SW 1271 (cell line): Measurements from ENCODE around the gene SSUH2.

ENCODE experiments used
- DNase-seq, 2 experiments: peaks; one replicate each; lab custom pipeline; 2025; lab: John Stamatoyannopoulos, UW

The SSUH2 gene

DNA sequence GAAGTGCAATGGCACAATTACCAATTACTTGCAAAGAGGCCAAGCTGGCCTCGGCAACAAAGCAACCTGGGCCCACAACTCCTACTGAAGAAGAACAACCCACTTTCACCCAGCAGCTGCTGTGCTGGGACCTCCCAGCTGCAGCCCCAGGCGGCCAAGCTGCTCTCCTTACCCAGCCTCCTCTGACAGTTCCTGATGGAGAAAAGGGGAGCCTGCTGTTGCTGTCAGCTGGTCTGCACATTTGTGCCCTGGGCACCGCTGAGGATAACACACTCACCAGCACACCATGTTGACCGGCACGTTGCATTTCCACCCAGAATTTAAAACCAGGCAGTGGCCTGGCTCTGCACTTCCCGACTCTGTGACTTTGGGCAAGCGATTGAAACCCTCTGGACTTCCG is 33.6 kb downstream of the SSUH2 start:
- no peak for DNase-seq

DNA sequence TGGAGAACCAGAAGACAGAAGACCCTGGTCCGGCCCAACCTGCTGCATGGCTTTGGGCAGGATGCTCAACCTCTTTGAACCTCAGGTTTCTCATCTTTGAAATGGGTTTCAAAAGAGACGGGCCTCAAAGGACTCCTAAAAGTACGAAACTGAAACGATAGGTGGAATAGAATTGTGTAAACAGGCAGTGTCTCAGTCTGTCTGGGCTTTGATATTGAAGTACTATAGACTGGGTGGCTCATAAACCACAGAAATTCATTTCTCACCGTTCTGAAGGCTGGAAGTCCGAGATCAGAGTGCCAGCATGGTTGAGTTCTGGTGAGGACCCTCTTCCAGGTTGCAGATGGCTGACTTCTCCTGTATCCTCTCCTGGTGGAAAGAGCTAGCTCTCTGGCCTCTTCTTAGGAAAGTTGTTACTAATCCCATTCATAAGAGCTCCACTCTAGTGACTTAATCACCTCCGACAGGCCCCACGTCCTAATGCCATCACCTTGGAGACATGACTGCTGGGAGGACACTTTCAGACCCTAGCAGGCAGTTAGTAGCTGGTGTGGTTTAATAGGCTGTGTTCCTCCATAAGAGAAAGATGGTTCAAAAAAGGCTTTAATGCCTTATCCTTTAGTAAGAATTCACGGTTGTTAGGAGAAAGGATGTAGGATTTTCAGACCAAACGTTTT is 35.7 kb downstream of the SSUH2 start:
- no peak for DNase-seq

DNA sequence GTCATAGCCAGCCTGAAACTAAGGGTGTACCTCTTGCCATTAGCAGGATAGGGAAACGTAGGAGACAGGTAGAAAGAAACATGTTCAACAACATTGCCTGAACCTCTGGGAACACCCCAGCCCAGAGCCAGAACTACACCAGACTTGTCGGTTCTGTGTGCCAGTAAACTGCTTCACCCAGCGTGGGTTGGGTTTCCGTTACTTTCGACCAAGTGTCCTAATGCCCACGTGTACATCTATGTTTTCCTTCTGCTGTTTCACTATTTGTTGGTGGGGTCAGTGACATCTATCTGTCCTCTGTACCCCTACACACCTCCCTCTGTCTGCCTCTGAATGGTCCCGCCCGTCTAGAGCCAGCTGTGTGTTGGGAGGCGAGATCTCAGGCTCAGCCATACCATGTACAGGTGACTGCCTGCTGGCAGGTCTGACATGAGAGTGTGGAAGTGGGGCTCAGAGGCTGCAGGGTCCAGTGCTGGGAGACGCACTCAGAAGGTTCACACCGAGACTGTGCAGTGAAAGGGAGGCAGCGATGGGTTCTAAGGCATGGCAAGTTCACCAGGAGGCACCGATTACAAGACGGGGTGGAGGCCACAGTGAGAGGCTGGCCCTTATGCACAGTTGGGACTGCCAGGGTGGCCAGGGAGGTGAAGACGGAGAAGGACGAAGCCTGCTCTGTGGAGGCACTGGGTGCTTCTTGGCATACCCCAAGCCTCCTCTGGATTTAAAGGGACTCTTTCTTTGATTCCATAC is 36.4 kb downstream of the SSUH2 start:
- DNase-seq = no peak

DNA sequence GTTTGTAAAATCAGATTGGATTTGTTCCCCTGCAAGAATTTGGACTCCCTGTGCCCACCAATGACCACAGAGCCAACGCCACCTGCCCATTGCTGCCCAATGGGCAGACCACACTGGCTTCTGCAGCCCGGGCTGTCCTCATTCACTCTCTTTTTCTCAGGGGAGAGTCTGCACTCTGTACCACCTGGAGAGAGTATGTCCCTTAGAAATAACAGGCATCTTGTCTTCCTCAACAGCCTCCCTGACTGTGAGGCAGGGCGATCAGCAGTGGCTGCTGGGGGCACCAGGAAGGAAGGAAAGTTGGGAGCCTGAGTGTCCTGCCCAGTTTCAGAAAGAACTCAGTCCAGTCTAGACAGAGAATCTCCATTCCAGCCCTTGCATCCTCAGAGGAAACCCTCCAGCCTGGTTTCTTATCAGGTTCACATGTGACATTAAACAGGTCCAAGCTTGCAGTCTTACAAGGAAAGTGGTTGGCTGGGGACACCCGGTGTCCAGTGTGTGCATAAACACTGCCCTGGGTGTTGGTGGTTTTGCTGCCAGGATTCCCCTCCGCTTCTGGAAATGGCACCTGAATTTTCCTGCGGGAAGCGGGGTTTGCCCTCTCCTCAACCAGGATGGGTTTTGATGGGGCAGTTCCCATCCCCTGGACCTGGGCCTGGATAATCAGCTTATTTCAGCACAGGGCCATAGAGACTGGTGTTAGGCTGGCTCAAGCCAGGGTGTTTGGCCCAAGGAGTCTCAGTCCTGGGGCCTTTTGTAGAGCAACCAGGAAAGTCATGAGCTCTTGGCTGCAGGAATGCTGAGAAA is 37.2 kb downstream of the SSUH2 start:
- DNase-seq = no peak

DNA sequence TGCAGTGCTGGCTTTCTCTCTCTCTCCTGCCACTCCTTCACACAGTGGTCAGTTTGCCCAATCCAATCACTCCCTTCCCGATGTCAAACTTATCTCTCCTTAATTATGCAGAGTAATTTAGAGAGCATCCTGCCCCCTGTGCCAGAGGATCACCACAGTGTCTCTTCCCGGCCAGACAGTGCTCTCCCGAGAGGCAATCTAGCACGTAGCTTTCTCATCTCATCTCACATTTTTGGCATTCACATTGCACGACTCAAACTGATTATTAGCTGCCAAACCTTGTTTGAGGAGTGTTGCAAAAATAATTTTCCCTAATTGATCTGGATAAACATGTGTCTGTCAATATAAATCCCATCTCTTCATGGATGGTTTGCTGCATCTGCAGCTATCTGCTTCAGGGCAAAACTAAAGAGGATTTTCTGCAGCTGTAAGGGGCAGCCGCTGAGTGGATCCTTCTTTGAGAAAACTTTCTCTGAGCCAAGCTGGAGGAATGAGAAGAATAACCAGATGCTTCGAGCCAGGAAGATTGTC is 37.8 kb downstream of the SSUH2 start:
- no peak for DNase-seq

DNA sequence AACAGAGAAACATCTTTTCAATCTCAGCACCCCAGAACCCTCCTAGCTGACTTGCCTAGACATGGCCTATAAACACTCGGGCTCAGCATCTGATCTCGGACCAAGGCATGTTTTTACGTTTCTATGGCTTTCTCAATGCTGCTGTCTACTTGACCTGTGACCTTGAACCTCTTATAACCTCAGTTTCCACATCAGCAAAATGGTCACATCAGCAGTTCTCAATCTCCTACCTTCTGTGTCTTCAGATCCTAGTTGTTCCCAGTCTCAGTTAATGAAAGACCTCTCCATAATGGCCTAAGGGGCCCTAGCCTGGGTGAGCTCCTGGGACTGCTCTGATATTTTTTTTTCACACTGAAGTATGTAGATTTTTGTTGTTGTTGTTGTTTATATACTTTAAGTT is 39.6 kb downstream of the SSUH2 start:
- no peak for DNase-seq

DNA sequence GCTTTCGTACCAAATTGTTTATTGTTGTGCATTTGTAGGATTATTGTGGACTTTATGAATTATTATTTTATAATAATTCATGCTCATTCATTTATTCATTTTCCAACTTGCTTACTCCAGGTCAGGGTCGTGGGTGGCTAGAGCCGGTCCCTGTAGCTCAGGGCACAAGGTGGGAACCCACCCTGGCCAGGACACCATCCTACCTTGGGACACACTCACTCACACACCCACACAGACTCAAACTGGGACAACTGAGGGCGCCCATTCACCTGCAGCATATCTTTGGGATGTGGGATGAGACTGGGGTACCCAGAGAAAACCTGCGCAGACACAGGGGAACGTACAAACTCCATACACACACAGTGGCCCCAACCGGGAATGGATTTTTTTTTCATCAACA is 40.6 kb downstream of the SSUH2 start:
- DNase-seq = no peak

DNA sequence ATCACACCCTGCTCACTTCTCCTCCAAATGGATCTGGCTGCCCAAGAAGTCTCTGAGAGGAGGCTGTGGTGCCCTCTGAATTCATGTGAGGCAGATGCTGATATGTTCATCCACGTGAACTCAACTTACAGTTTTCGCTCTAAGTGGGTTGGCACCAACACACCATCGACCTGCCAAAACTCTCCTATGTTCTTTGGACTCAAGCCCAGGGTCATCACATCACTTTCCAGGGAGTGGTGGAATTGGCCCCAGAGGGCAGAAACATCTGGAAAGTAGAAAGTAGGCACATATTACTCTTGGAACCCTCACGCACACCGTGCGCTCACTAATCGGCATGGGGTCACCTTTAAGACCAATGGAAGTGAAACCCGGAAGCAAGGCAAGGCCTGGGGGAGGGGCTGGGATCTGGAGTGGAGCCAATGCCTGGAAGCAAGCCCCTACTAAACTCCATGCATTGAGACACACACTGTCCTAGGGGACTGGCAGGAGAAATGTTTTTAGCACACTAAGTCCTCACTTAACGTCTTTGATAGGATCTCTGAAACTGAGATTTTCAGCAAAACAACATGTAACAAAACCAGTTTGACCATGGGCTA is 41.4 kb downstream of the SSUH2 start:
- DNase-seq = no peak

DNA sequence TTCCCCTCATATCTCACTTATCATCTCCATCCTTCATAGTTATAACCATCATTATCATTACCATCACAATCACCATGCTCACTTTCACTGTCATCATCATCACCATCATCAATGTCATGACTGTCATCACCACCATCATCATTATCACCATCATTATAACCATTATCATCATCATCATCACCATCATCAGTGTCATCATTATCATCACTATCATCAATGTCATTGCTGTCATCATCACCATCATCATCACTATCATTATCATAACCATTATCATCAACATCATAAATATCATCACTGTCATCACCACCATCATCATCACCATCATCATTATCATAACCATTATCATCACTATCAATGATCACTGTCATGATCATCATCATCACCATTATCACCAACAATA is 44.1 kb downstream of the SSUH2 start:
- no peak for DNase-seq

DNA sequence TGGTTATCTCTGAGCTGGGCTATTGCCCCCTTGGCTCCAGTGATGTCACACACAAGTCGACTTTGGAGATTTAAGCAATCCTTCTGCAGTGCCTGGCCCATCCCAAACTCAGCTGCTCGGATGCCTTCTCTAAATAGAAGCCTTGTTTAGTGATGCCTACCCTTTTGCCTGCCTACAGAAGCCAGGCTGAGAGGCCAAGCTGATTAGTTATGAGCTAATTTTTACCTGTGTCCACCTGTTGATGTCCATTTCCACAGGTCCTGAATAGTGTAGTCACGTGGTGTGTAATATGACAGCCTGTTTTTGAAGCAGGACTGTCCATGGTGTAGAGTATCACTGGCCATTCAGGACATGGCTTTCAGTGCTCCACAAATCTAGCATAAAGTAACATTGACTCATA is 45.5 kb downstream of the SSUH2 start:
- no peak for DNase-seq

DNA sequence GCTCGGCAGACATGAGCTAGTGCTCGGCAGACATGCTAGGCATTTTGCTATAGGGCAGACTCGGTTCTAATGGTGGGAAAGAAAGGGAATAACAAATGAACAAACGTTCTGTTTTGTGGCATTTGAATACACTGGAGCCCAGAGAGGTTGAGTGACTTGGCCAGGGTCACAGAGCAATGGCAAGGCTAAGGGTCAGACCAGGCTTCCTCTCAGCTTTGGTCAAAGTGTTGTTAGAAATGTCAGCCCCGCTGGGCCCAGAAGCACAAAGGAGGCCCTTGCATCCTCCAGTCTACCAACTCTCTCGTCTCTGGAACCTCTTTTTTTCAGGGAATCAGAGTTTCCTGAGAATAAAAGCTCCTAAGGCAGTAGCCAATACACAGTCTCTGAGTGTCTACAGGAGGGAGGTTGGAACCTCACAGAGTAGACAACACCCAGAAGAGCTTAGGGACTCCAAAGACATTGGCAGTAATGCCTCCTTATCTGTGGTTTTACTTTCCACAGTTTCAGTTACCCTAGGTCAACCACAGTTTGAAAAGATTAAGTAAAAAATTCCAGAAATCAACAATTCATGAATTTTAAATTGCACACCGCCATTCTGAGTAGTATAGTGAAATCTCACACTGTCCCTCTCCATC is 47.3 kb downstream of the SSUH2 start:
- no peak for DNase-seq

DNA sequence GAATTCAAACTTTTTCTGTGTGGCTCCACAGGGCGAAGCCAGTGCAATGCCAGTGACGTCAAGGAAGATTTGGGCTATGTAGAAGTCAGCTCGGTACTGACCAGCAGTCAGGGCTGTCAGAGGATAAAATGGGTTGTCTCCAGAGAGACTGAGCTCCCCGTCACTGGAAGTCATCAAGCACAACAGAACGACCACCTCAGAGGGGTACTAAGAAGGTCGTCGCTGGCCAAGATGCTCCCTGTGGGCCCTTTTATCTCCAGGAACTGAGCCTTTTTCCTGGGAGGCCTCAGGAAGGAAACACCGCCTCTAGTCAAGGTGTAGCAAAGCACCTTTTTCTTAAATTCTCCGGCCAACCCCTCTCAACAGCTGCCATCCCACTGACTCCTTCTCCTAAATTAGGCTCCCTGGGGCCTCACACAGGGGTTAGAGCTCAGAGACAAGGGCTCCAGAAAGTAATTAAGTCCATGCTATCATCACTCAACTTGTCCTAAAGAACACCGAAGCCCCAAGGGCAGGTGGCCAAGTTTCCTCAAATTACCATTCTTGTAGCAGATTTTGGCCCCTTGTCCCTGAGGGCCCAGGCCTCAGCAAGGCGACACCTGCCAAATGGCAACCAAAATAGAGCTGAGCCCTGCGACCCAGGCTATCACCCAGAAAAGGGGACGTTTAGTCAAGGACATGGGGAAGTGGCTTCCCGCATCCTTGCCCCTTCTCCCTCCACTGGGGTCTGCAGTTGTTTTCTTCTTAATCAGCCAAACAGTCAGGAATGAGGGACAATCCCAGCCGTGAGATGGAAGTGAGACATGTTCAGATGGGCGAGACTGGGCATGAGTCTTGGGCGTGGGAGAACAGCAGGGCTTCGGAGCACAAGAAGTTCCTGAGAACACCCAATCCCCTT is 48.0 kb downstream of the SSUH2 start:
- DNase-seq = no peak

DNA sequence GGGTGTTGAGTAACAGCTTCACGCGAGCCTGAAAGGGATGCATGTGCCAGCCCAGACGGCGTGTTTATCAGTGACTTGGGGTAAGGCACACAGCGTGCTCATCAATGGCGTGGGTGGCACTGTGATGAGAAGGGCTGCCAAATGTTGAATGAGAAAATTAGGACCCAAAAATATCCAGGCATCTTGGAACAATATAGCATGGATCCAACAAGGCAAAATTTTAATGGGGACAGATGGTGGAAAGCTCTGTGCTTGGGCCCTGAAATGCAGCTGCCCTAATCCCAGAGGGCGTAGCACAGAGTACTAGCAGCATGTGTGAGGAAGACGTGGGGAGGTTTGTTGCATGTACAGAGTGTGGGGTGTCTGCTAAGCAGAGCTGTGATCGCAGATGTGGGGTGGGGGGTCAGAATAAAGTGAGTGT is 48.9 kb downstream of the SSUH2 start:
- DNase-seq = no peak

DNA sequence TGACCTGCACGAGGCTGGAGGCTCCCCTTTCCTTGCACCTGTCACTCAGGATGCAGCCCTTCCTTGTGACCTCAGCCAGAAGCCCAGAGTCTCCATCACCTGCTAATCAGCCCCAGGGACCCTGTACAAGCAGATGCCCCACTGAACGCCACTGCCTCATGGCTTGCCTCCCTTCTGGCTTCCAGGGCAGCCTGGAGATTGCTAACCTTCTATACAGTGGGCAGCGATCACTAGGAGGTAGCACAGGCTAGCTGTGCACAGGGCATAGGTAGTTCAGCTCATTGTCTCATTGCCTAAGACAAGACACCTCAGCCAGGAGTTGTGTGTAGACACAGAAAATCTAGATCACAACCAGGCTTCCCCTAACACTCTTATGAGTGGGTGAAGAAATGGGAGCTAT is 49.3 kb downstream of the SSUH2 start:
- no peak for DNase-seq

DNA sequence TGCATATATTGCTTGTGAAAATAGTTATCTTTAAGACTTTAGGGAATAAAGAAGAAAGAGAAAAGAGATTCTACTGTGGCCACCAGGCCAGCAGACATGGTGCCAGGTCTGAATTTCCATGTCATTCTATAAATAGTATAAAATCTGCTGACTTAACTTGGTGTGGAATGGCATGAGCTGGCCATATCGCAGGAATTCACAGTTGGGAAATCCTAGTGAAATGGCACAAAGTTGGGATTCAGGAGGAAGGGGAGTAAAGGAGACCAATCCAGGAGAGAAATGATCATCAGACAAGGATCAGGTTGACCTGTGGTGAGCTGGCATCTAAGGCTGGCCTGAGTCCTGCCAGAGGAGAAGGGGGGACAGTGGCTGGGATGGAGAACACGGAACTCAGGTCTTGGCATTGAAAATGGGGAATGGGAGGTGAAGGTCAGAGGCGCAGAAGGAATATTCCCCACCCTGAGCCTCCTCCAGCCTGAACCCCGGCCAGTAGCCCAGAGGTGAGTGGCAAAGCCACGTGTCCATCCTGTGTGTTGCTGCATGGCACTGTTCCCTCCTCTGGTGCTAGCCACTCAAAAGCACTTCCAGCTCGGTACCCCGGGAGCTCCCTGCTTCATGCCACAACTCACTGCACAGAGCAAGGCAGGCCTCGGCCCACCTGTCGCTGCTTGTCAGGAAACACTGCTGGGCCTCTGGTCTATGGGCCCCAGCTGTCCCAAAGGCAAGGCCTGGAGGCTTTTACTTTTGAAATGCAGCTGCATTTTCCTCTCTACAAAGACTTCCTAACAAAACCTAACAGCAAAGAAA is 51.4 kb downstream of the SSUH2 start:
- DNase-seq = no peak

DNA sequence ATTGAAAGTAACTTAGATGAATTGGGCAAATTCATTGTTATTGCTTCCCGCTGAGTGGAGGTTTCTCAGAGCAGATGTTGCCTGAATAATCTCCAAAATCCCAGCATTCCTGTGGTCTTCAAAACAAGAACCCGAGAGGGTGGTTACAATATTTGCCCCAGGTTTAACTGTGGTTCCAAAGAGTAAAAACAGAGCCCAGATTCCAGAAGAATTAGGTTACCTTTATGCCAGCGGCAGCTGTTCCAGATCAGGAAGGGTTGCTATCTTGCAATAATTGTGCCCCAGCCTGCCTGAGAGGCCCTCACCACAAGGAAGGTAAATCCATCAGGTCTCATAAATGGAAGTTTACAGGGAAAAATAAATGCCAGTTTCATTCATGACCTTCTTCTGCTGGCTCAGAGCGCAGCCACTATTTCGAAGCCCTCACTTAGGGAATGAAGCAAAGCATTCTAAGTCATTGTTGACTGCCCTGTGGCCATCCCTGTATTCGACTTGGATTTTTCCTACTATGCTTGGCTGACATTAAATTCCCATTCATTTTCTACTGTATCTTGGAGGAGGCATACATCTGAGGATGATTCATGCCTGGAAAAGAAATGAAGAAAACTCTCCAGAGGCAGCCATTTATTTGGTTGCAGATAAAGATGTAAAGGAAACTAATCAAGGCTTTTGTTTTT is 54.6 kb downstream of the SSUH2 start:
- no peak for DNase-seq

DNA sequence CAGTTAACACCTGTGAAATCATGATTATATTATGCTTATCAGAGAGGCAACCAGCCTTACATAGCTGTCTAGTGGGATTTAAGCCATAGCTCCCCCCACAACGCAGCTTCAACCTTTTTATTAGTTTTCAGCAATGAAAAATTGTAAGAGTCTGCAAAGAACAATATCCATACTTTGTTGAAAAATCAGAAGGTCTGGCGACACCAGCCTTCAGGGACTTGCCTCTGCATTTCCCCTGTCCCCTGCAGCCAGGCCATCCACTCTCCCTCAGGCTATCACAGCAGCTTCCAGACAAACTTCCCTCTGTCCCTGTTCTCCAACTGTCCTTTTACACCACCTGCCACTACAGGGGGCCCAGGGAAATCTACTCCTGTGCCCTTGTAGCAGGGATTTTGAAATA is 59.9 kb downstream of the SSUH2 start:
- DNase-seq = no peak

DNA sequence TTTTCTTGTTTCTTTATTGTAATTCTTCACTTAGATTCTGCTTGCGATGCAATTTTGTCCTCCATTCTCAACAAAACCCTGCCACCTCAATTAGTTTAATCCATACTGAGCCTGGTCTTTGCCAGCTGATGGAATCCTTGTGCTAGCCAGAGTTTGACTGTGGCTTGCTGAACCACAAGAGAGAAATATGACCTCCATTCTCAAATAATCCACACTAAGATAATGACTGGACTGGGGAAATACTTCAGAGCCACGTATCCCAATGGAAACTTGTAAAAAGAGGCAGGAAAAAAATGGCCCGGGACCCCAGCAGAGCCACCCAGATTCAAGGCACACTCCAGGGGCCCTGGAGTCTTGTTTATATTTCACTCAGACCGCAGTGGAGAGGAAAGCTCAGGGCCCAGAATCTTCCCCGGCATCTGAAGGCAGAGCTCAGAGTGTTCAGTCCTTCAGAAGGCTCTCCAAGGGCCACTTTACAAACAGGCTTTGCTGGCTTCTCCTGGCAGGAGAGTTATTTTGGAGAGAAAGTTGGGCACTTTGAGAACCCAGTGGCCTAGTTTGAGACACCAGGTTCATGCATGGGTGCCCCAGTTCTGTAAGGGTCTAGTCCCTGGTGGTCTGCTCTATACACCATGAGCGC is 62.7 kb downstream of the SSUH2 start:
- no peak for DNase-seq

DNA sequence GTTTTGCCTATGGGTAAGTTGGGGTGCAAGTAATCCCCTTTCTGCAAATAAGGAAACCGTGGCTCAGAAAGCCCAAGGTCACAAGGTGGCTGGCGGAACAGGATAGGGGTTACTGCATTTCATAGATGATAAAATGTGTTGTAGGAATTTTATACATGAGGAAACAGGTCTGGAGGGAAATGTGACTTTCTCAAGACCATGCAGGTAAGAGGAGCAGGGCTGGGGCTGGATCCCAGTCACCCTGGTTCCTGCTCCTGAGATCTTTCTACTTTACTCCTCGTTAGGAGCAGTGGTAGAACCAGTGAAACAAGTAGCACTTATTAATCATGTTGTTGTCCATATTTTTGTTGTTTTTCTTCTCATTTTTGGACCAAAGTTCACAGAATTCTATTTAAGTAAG is 63.2 kb downstream of the SSUH2 start:
- DNase-seq = no peak
